HUES48 (cell line): ENCODE measurements around the gene RFTN1.

ENCODE experiments used
- H3K27ac ChIP-seq: one replicate; pipeline ENCODE4 v1.7.0; 2013; ENCODE audit warnings: low read depth, low read length, inconsistent platforms
- H3K27me3 ChIP-seq: 2 replicates; pipeline ENCODE4 v1.6.1; 2013; ENCODE audit warnings: mild to moderate bottlenecking, low read length; ENCODE audit not compliant: control insufficient read depth, insufficient read depth
- H3K36me3 ChIP-seq: 2 replicates; pipeline ENCODE4 v1.6.1; 2013; ENCODE audit warnings: low read length; ENCODE audit not compliant: control insufficient read depth, insufficient read depth
- H3K4me1 ChIP-seq: 2 replicates; pipeline ENCODE4 v1.6.1; 2013; ENCODE audit warnings: mild to moderate bottlenecking, low read length; ENCODE audit not compliant: control insufficient read depth, insufficient read depth
- H3K4me3 ChIP-seq: 2 replicates; pipeline ENCODE4 v1.5.1; 2013; ENCODE audit warnings: mild to moderate bottlenecking, low read depth, low read length
- H3K9ac ChIP-seq: 2 replicates; pipeline ENCODE4 v1.6.1; 2013; ENCODE audit warnings: mild to moderate bottlenecking, low read depth, low read length, moderate library complexity
- H3K9me3 ChIP-seq: 2 replicates; pipeline ENCODE4 v1.6.1; 2013; ENCODE audit warnings: low read length; ENCODE audit not compliant: control insufficient read depth, insufficient read depth

Gene RFTN1

GRCh38 chr3:16462679-16463078 is 50.8 kb downstream of the RFTN1 start:
- Histone ChIP-seq H3K27ac (no peak overlapping the region), H3K27me3 (no peaks in the 10 kb centered on the region), H3K9ac (no peak overlapping the region), H3K36me3 (no peaks in the 10 kb centered on the region), H3K9me3 (no peaks in the 10 kb centered on the region), H3K4me1 (peaks cover 5% of the 10 kb centered on the region), H3K4me3 (no peak overlapping the region)

DNA sequence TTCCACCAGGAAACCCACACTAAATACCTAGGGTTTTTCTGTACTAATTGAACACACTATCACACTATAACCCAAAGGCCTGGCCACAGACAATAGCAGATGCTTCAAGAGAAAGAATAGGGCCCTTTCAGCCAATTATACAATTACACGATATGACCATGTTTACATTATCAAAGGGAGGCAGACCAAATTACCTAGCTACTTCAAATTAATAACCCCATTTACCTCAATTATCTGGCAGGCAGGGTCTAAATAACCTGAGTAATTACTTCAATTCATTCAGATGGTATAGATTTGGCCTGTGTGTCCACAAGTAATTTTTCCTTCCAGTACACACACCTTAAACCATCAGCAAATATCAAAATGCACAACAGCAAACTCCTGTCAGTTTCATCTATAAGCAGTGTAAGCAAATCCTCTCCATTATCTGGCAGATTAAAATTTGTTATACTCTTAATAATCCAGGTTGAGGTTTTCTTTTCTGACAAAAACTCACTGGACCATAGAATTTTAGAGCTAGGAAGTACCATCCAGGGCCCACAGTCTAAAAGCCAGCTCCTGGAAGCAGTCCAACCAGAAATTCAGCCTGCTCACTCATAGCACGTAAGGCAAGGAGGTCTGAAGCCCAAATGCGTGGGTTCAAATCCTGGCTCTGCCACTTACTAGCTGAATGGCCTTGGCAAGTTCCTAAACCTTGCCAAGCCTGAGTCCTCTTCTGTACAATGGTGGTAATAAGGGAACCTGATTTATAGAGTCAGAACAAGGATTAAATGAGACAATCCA is 51.8 kb downstream of the RFTN1 start:
- no peak overlapping the region for H3K4me3 ChIP-seq
- H3K27me3 ChIP-seq: no peaks in the 10 kb centered on the region
- H3K9me3 ChIP-seq: no peaks in the 10 kb centered on the region
- H3K27ac ChIP-seq: no peak overlapping the region
- H3K36me3 ChIP-seq: no peaks in the 10 kb centered on the region
- peaks cover 3% of the 10 kb centered on the region; the same call in 1 of the 2 replicates for H3K4me1 ChIP-seq
- H3K9ac ChIP-seq: no peak overlapping the region

DNA sequence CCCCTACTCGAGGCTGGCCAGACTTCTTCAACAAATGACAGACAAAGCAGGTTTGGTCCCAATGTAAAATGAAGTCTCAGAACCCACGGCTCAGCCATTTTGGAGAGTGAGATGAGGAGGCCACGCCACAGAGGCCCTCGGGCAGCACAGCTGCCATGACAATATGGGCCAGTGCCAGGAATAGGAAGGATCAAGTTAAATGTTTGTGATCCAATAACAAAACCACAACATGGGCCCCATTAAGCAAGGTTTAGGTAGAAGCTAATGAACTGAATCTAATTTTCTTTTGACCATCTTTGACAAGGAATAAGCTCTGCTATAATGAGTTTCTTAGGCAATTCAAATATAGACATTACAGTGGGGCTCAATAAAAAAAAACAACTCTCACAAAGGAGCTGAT is 52.6 kb downstream of the RFTN1 start:
- H3K4me1 ChIP-seq: peaks cover 10% of the 10 kb centered on the region
- no peaks in the 10 kb centered on the region for H3K36me3 ChIP-seq
- H3K27ac ChIP-seq: no peak overlapping the region
- no peaks in the 10 kb centered on the region for H3K27me3 ChIP-seq
- H3K9ac ChIP-seq: no peak overlapping the region
- no peak overlapping the region for H3K4me3 ChIP-seq
- no peaks in the 10 kb centered on the region for H3K9me3 ChIP-seq

- H3K9me3 ChIP-seq: no peaks in the 10 kb centered on the region
- H3K9ac ChIP-seq: no peak overlapping the region
- peaks cover 15% of the 10 kb centered on the region for H3K4me1 ChIP-seq
- H3K27me3 ChIP-seq: no peaks in the 10 kb centered on the region
- no peak overlapping the region for H3K27ac ChIP-seq
- H3K36me3 ChIP-seq: no peaks in the 10 kb centered on the region
- H3K4me3 ChIP-seq: no peak overlapping the region
Measured at GRCh38 chr3:16460273-16460672, 53.2 kb downstream of the RFTN1 start.

- Histone ChIP-seq H3K9ac (no peak overlapping the region), H3K27ac (no peak overlapping the region), H3K9me3 (no peaks in the 10 kb centered on the region), H3K27me3 (no peaks in the 10 kb centered on the region), H3K4me1 (peaks cover 26% of the 10 kb centered on the region), H3K36me3 (no peaks in the 10 kb centered on the region), H3K4me3 (no peak overlapping the region)
Measured at GRCh38 chr3:16456784-16457415, 56.6 kb downstream of the RFTN1 start.

DNA sequence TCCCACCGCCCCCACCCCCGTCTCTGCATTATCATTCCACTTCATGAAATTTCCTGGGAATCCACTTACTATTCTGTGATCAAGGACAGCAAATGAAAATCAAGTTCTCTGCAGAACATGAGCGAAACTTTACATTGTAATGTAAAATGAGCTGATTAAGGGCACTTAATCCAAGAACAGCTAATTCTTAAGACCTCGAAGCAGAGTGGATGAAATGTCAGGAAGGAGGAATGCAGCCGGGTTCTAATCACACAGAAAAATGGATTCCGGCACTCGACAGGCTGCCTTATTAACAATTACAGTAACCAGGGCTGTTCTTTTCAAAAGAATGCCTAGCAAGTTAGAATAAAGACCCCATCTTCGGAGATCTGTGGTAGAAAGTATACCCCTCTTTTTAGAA is 57.5 kb downstream of the RFTN1 start:
- Histone ChIP-seq H3K27me3 (no peaks in the 10 kb centered on the region), H3K27ac (no peak overlapping the region), H3K36me3 (no peaks in the 10 kb centered on the region), H3K9ac (no peak overlapping the region), H3K4me1 (peaks cover 26% of the 10 kb centered on the region), H3K4me3 (0 out of 2 replicates have a peak overlapping the region, but pooled peaks have one; percentile 10), H3K9me3 (no peaks in the 10 kb centered on the region)

DNA sequence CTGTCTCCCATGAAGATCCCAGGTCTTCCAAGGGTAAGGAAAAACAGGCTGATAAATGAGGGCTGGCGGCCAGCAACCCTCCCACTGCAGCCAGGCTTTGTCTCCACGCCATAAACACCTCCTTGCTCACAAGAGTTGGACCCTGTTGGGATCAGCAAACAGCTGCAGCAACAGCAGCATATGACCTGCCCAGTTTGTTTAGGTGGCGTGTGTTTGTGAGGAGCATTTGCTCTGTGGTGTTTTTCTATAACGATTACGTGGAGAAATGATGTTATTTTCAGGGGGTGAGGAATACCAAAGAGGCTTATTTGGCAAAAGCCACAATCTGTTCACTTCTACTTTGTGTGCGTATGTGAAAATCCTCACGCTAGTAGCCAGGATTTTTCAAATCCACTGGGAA is 58.5 kb downstream of the RFTN1 start:
- Histone ChIP-seq H3K9me3 (no peaks in the 10 kb centered on the region), H3K9ac (no peak overlapping the region), H3K27me3 (no peaks in the 10 kb centered on the region), H3K36me3 (no peaks in the 10 kb centered on the region), H3K27ac (peak overlapping the region; percentile 36), H3K4me1 (peaks cover 26% of the 10 kb centered on the region), H3K4me3 (no peak overlapping the region)

- Histone ChIP-seq H3K9ac (no peak overlapping the region), H3K4me3 (no peak overlapping the region), H3K27ac (no peak overlapping the region), H3K9me3 (no peaks in the 10 kb centered on the region), H3K36me3 (no peaks in the 10 kb centered on the region), H3K27me3 (no peaks in the 10 kb centered on the region), H3K4me1 (peaks cover 33% of the 10 kb centered on the region)
Measured at GRCh38 chr3:16452261-16452660, 61.2 kb downstream of the RFTN1 start.

GRCh38 chr3:16449369-16449768 is 64.1 kb downstream of the RFTN1 start:
- H3K9me3 ChIP-seq: no peaks in the 10 kb centered on the region
- H3K27me3 ChIP-seq: no peaks in the 10 kb centered on the region
- no peak overlapping the region for H3K4me3 ChIP-seq
- no peaks in the 10 kb centered on the region for H3K36me3 ChIP-seq
- H3K27ac ChIP-seq: no peak overlapping the region
- H3K9ac ChIP-seq: no peak overlapping the region
- peaks cover 12% of the 10 kb centered on the region; the same call in 1 of the 2 replicates for H3K4me1 ChIP-seq

- peak overlapping the region; percentile 54 for H3K27ac ChIP-seq
- H3K36me3 ChIP-seq: no peaks in the 10 kb centered on the region
- no peaks in the 10 kb centered on the region for H3K27me3 ChIP-seq
- H3K4me1 ChIP-seq: peaks cover 10% of the 10 kb centered on the region; the same call in 1 of the 2 replicates
- H3K4me3 ChIP-seq: no peak overlapping the region
- H3K9me3 ChIP-seq: no peaks in the 10 kb centered on the region
- H3K9ac ChIP-seq: no peak overlapping the region
Measured at GRCh38 chr3:16448639-16449070, 64.8 kb downstream of the RFTN1 start.

GRCh38 chr3:16447135-16447534 is 66.4 kb downstream of the RFTN1 start:
- no peaks in the 10 kb centered on the region for H3K9me3 ChIP-seq
- peaks cover 10% of the 10 kb centered on the region; the same call in 1 of the 2 replicates for H3K4me1 ChIP-seq
- H3K9ac ChIP-seq: no peak overlapping the region
- no peak overlapping the region for H3K27ac ChIP-seq
- no peaks in the 10 kb centered on the region for H3K27me3 ChIP-seq
- no peaks in the 10 kb centered on the region for H3K36me3 ChIP-seq
- H3K4me3 ChIP-seq: no peak overlapping the region
